A549 (cell line): ENCODE measurements around the gene SMARCD3. TPM values are rescaled to one million over a fixed set of nuclear protein-coding genes. Genes with fewer than 3 reads are reported as not detected.

Experiments used
- ATAC-seq, 2 experiments: fragments of 200-7000 bp in 1 of 2; fragments of >200 bp in 1 of 2; cut with Nextera tagmentation in 1 of 2; cut with Tn5 transposase in 1 of 2; 3 replicates each; pipeline versions ENCODE4 v1.8.0 to v1.9.1; 2018 to 2020; ENCODE audit warnings: mild to moderate bottlenecking in 1 of 2, moderate library complexity in 1 of 2
- CTCF ChIA-PET: fragments of 300-600 bp; sonication (Branson Sonifier 250); formaldehyde crosslinking; extraction: SDS; loops from one replicate; lab custom pipeline; 2021; ENCODE audit warnings: antibody characterized with exemption, inconsistent platforms; lab: Yijun Ruan, JAX
- POLR2A ChIA-PET: fragments of 350-600 bp; formaldehyde crosslinking; extraction: SDS; loops from one replicate; lab custom pipeline; 2021; ENCODE audit warnings: antibody characterized with exemption, inconsistent platforms; lab: Yijun Ruan, JAX
- DNase-seq, 2 experiments: peaks; one replicate each; pipeline versions ENCODE4 v3.0.0 to v3.0.0-alpha.2; 2011 to 2016; ENCODE audit warnings: low read depth in 1 of 2, low spot score in 1 of 2
- FAIRE-seq: peaks from 2 replicates; lab custom pipeline; 2011; peaks lifted over from hg19 to GRCh38; lab: Jason Lieb, UNC
- H3K27ac ChIP-seq, 2 experiments: fragments of >200 bp; sonication (Bioruptor Twin); formaldehyde crosslinking; 3 replicates each; pipeline ENCODE4 v1.5.1; 2016 to 2017
- H3K4me1 ChIP-seq: fragments of >200 bp; sonication (Bioruptor Twin); formaldehyde crosslinking; 3 replicates; pipeline ENCODE4 v1.6.1; 2016
- H3K4me2 ChIP-seq: fragments of >200 bp; sonication (Bioruptor Twin); formaldehyde crosslinking; 3 replicates; pipeline ENCODE4 v1.6.1; 2016
- H3K4me3 ChIP-seq: fragments of >200 bp; sonication (Bioruptor Twin); formaldehyde crosslinking; 3 replicates; pipeline ENCODE4 v1.5.1; 2016
- H3K9me3 ChIP-seq: fragments of >200 bp; sonication (Bioruptor Twin); formaldehyde crosslinking; 3 replicates; pipeline ENCODE4 v1.6.1; 2016
- CBX8 ChIP-seq: fragments of 200-600 bp; sonication (generic); IDR thresholded peaks from 2 replicates; pipeline ENCODE4 v1.6.1; 2016
- CEBPB ChIP-seq, 2 experiments: fragments of >200 bp in 1 of 2; sonication (Bioruptor Twin) in 1 of 2; formaldehyde crosslinking in 1 of 2; IDR thresholded peaks; 2 replicates each; pipeline ENCODE4 v1.6.1; 2012 to 2016
- CHD4 ChIP-seq: fragments of 200-600 bp; sonication (generic); IDR thresholded peaks from 2 replicates; pipeline ENCODE4 v1.6.1; 2016; ENCODE audit warnings: antibody characterized with exemption, mild to moderate bottlenecking, borderline replicate concordance
- EHMT2 ChIP-seq: fragments of 200-600 bp; sonication (generic); IDR thresholded peaks from 2 replicates; pipeline ENCODE4 v1.6.1; 2016; ENCODE audit warnings: antibody characterized with exemption, low read depth, mild to moderate bottlenecking, moderate library complexity
- ESRRA ChIP-seq: fragments of 150-350 bp; IDR thresholded peaks from 2 replicates; pipeline ENCODE4 v1.6.1; 2014; ENCODE audit warnings: mild to moderate bottlenecking, low read length, borderline replicate concordance
- FOSB ChIP-seq: fragments of 250-450 bp; sonication (Bioruptor Pico); IDR thresholded peaks from 2 replicates; pipeline ENCODE4 v1.5.0; 2020; ENCODE audit warnings: mild to moderate bottlenecking, moderate library complexity
- GATA3 ChIP-seq: IDR thresholded peaks from 2 replicates; pipeline ENCODE4 v1.6.1; 2012; ENCODE audit warnings: borderline replicate concordance
- HOXB5 ChIP-seq: fragments of 250-450 bp; sonication (Bioruptor Pico); IDR thresholded peaks from 2 replicates; pipeline ENCODE4 v1.5.0; 2020; ENCODE audit warnings: mild to moderate bottlenecking, moderate library complexity
- MAFK ChIP-seq: fragments of 450-650 bp; IDR thresholded peaks from 2 replicates; pipeline ENCODE4 v1.6.1; 2014; ENCODE audit not compliant: partially characterized antibody
- MAX ChIP-seq: IDR thresholded peaks from 2 replicates; pipeline ENCODE4 v1.6.1; 2012
- MAZ ChIP-seq: fragments of 150-350 bp; IDR thresholded peaks from 2 replicates; pipeline ENCODE4 v1.6.1; 2014; ENCODE audit warnings: antibody characterized with exemption, low read depth, low read length, borderline replicate concordance
- NPAS2 ChIP-seq: fragments of 250-450 bp; sonication (Bioruptor Pico); IDR thresholded peaks from 2 replicates; pipeline ENCODE4 v1.8.0; 2022; ENCODE audit warnings: mild to moderate bottlenecking, moderate library complexity, borderline replicate concordance
- NR3C1 ChIP-seq: fragments of >200 bp; sonication (Bioruptor Twin); formaldehyde crosslinking; IDR thresholded peaks from 3 replicates; pipeline ENCODE4 v1.6.1; 2017
- POLR2AphosphoS2 ChIP-seq: conservative IDR thresholded peaks from 2 replicates; pipeline ENCODE4 v1.6.1; 2012; ENCODE audit warnings: low read length, improper control_type of control experiment, inconsistent platforms
- RNF2 ChIP-seq: fragments of 200-600 bp; sonication (generic); IDR thresholded peaks from 2 replicates; pipeline ENCODE4 v1.6.1; 2016; ENCODE audit warnings: low read depth, mild to moderate bottlenecking, antibody characterized with exemption, moderate library complexity, borderline replicate concordance
- TFCP2L1 ChIP-seq: fragments of 250-450 bp; sonication (Bioruptor Pico); IDR thresholded peaks from 2 replicates; pipeline ENCODE4 v1.5.0; 2021; ENCODE audit warnings: mild to moderate bottlenecking
- ZNF302 ChIP-seq: fragments of 250-450 bp; sonication (Bioruptor Pico); IDR thresholded peaks from 2 replicates; pipeline ENCODE4 v1.9.0; 2021; ENCODE audit warnings: inconsistent platforms, mild to moderate bottlenecking, moderate library complexity
- WGBS: methylation state at CpG from one replicate; pipeline ENCODE4 v1.1.6; 2017; ENCODE audit errors: missing lambda C conversion rate; 5-methylcytosine and 5-hydroxymethylcytosine counted together
- polyA plus RNA-seq, 4 experiments: library from polyadenylated mRNA; depleted of rRNA in 3 of 4; stranded (reverse); fragments of >200 nt; fragmentation: RNase III in 1 of 4; extraction: RNeasy Plus Mini Kit Qiagen cat#74134 plus additional on column Dnase treatment in 1 of 4; gene quantifications; 2 replicates in 3 of 4; 3 replicates in 1 of 4; pipeline ENCODE4 v1.2.3, GENCODE V29; 2011 to 2017
- TF ChIP-seq, protein P1 (sequence below): fragments of 250-450 bp; sonication (Bioruptor Pico); IDR thresholded peaks from 2 replicates; pipeline ENCODE4 v1.5.0; 2020; ENCODE audit warnings: low read depth, mild to moderate bottlenecking, moderate library complexity
- TF ChIP-seq, protein P2 (sequence below): fragments of 450-650 bp; IDR thresholded peaks from 2 replicates; pipeline ENCODE4 v1.6.1; 2014; ENCODE audit warnings: antibody characterized with exemption
- TF ChIP-seq, protein P3 (sequence below): fragments of >200 bp; sonication (Bioruptor Twin); formaldehyde crosslinking; IDR thresholded peaks from 2 replicates; pipeline ENCODE4 v1.6.1; 2016

Gene SMARCD3
- polyA plus RNA-seq, 2 of the 4 experiments (the other 2 are of a cell fraction), result 11.6 to 12.5 TPM

- FAIRE-seq (no peak), DNase-seq (no peak), ATAC-seq (no peak)
- CTCF ChIA-PET, result interaction anchor here (0.8 to 8.3 kb wide), 4 partner anchors 13 to 59 kb away, joined by 3 to 60 read pairs (median 7); no protein-coding TSS in a partner anchor
- POLR2A ChIA-PET, result interaction anchor here (1.0 kb wide), 1 partner anchor 85 kb away, joined by 3 read pairs; the partner anchor contains the start of gene NUB1
- Histone ChIP-seq H3K4me3 (no peak overlapping the region), H3K4me1 (peaks cover 5% of the 10 kb centered on the region), H3K27ac (no peak overlapping the region), H3K9me3 (no peaks in the 10 kb centered on the region), H3K4me2 (no peak overlapping the region)
- 74% methylated on average over 16 of the region's 16 CpGs for WGBS
- TF ChIP-seq MAZ (no peak), ZNF302 (no peak)
- TF ChIP-seq, protein P1, sequence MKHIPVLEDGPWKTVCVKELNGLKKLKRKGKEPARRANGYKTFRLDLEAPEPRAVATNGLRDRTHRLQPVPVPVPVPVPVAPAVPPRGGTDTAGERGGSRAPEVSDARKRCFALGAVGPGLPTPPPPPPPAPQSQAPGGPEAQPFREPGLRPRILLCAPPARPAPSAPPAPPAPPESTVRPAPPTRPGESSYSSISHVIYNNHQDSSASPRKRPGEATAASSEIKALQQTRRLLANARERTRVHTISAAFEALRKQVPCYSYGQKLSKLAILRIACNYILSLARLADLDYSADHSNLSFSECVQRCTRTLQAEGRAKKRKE (CRISPR knock-in tag), result no peak
Measured at GRCh38 chr7:151256410-151257045, 8.0 kb upstream of the SMARCD3 start.

GRCh38 chr7:151255390-151255789 lies 6.9 kb upstream of the SMARCD3 start:
- no peak for TF ChIP-seq FOSB (CRISPR knock-in tag)
- TF ChIP-seq, protein P2, sequence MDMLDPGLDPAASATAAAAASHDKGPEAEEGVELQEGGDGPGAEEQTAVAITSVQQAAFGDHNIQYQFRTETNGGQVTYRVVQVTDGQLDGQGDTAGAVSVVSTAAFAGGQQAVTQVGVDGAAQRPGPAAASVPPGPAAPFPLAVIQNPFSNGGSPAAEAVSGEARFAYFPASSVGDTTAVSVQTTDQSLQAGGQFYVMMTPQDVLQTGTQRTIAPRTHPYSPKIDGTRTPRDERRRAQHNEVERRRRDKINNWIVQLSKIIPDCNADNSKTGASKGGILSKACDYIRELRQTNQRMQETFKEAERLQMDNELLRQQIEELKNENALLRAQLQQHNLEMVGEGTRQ, result no peak
- CTCF ChIA-PET, result interaction anchor here (0.8 to 8.3 kb wide), 4 partner anchors 11 to 60 kb away, joined by 3 to 60 read pairs (median 8); no protein-coding TSS in a partner anchor
- Histone ChIP-seq H3K9me3 (no peaks in the 10 kb centered on the region), H3K27ac (no peak overlapping the region), H3K4me1 (peaks cover 11% of the 10 kb centered on the region), H3K4me3 (no peak overlapping the region), H3K4me2 (no peak overlapping the region)
- DNase-seq (no peak), ATAC-seq (no peak), FAIRE-seq (no peak)
- 65% methylated on average over 7 of the region's 7 CpGs for WGBS
- POLR2A ChIA-PET, result interaction anchor here (1.0 kb wide), 1 partner anchor 86 kb away, joined by 3 read pairs; the partner anchor contains the start of gene NUB1

DNA sequence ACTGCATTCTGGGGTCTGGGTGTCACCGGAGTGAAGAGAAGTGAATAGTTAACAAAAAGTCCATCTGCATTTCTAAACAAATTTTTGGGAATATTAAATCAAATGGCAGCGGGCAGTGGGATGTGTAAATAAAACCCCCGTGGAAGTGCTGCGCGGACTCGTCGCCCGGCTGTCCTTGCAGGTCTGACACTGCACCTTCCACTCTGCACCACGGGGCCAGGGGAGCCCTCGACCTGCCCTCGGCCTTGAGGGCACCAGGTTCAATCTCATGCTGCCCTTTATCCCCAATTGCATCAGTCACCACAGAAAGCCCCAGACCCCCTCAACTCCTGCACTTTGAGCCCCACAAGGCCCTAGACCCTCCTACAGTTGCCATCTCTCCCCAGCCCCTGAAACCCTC lies 6.4 kb upstream of the SMARCD3 start:
- Histone ChIP-seq H3K4me2 (no peak overlapping the region), H3K27ac (no peak overlapping the region), H3K4me3 (no peak overlapping the region)
- POLR2A ChIA-PET, result no interaction called here
- 78% methylated on average over 11 of the region's 11 CpGs for WGBS
- TF ChIP-seq ESRRA, result no peak
- TF ChIP-seq NPAS2 (CRISPR knock-in tag), result no peak
- TF ChIP-seq, protein P3, sequence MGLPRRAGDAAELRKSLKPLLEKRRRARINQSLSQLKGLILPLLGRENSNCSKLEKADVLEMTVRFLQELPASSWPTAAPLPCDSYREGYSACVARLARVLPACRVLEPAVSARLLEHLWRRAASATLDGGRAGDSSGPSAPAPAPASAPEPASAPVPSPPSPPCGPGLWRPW, result no peak
- no peak for TF ChIP-seq CHD4
- no peak for TF ChIP-seq CBX8
- TF ChIP-seq MAZ, result no peak
- TF ChIP-seq, protein P1 (CRISPR knock-in tag), result no peak
- no peak for TF ChIP-seq TFCP2L1
- no peak for TF ChIP-seq MAFK
- TF ChIP-seq RNF2, result no peak
- no peak for TF ChIP-seq EHMT2
- no peak for TF ChIP-seq CEBPB (IDR thresholded peaks at IDR 0.05)
- TF ChIP-seq MAX, result no peak
- no peak for TF ChIP-seq NR3C1
- TF ChIP-seq HOXB5, result no peak
- no peak for TF ChIP-seq POLR2AphosphoS2
- no peak for TF ChIP-seq GATA3
- TF ChIP-seq, all 56 proteins: peak for 0
- ATAC-seq (no peak), DNase-seq (no peak), FAIRE-seq (no peak)
- CTCF ChIA-PET, result interaction anchor here (2.0 to 8.3 kb wide), 2 partner anchors 11 to 12 kb away, joined by 5 to 60 read pairs; no protein-coding TSS in a partner anchor
- peaks cover 14% of the 10 kb centered on the region for H3K4me1 ChIP-seq
- no peaks in the 10 kb centered on the region for H3K9me3 ChIP-seq
